Osteocyte (in vitro differentiated cells): ENCODE results near the gene NCOA7. TPM values are rescaled to one million over a fixed set of nuclear protein-coding genes. Genes with fewer than 3 reads are reported as not detected.

Experiments used
- DNase-seq: peaks from one replicate; pipeline ENCODE4 v3.0.0; 2021; ENCODE audit warnings: mixed read lengths; ENCODE audit not compliant: unreplicated experiment; ENCODE audit errors: extremely low spot score
- H3K27ac Mint-ChIP-seq: one replicate; pipeline ENCODE4 v1.8.0; 2021; ENCODE audit warnings: mild to moderate bottlenecking, mixed read lengths; ENCODE audit not compliant: unreplicated experiment
- H3K27me3 Mint-ChIP-seq: one replicate; pipeline ENCODE4 v1.8.0; 2021; ENCODE audit warnings: mixed read lengths; ENCODE audit not compliant: unreplicated experiment
- H3K36me3 Mint-ChIP-seq: one replicate; pipeline ENCODE4 v1.8.0; 2021; ENCODE audit warnings: mixed read lengths; ENCODE audit not compliant: unreplicated experiment
- H3K4me1 Mint-ChIP-seq: one replicate; pipeline ENCODE4 v1.8.0; 2021; ENCODE audit warnings: mixed read lengths; ENCODE audit not compliant: unreplicated experiment
- H3K4me3 Mint-ChIP-seq: one replicate; pipeline ENCODE4 v1.8.0; 2021; ENCODE audit warnings: mild to moderate bottlenecking, moderate library complexity, mixed read lengths; ENCODE audit not compliant: unreplicated experiment
- H3K9me3 Mint-ChIP-seq: one replicate; pipeline ENCODE4 v1.8.0; 2021; ENCODE audit warnings: mixed read lengths; ENCODE audit not compliant: unreplicated experiment
- total RNA-seq: library from RNA; stranded (reverse); gene quantifications from 2 replicates; pipeline ENCODE4 v1.2.1, GENCODE V29; 2021
- TF ChIP-seq, protein P1 (sequence below): fragments of 200-600 bp; sonication (generic); IDR thresholded peaks from 2 replicates; pipeline ENCODE4 v1.5.0; 2021; ENCODE audit warnings: antibody characterized with exemption, mild to moderate bottlenecking, moderate library complexity

The NCOA7 gene
- total RNA-seq, 1 donor from 2014 or later = 65.7 TPM

DNA sequence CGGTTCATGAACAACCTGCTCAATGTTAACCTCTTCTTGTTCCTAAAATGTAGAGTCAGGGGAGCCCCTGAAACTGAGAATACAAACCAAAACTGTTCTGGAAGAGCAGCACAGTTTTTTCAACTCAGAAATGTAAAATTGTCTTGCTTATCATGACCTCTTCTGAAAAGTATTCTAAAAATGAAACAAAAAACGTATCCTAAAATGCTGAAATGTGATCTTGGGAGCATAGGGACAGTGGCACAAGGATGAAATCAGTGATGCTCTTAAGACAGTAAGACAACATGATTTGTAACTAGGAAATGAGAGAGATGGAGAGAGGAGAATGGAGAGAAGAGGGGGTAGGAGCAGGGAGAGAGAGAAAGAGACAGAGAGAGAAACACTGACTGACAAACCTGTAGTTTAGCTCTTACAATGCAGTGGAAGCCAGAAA lies 27.5 kb downstream of the NCOA7 start:
- Mint-ChIP-seq H3K36me3 (peaks cover 29% of the 10 kb centered on the region), H3K4me1 (peaks cover 50% of the 10 kb centered on the region), H3K9me3 (no peaks in the 10 kb centered on the region), H3K4me3 (peak overlapping the region; percentile 58), H3K27me3 (no peaks in the 10 kb centered on the region), H3K27ac (peak overlapping the region; percentile 85)
- no peak for DNase-seq
- TF ChIP-seq, protein P1, sequence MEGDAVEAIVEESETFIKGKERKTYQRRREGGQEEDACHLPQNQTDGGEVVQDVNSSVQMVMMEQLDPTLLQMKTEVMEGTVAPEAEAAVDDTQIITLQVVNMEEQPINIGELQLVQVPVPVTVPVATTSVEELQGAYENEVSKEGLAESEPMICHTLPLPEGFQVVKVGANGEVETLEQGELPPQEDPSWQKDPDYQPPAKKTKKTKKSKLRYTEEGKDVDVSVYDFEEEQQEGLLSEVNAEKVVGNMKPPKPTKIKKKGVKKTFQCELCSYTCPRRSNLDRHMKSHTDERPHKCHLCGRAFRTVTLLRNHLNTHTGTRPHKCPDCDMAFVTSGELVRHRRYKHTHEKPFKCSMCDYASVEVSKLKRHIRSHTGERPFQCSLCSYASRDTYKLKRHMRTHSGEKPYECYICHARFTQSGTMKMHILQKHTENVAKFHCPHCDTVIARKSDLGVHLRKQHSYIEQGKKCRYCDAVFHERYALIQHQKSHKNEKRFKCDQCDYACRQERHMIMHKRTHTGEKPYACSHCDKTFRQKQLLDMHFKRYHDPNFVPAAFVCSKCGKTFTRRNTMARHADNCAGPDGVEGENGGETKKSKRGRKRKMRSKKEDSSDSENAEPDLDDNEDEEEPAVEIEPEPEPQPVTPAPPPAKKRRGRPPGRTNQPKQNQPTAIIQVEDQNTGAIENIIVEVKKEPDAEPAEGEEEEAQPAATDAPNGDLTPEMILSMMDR = no peak

DNA sequence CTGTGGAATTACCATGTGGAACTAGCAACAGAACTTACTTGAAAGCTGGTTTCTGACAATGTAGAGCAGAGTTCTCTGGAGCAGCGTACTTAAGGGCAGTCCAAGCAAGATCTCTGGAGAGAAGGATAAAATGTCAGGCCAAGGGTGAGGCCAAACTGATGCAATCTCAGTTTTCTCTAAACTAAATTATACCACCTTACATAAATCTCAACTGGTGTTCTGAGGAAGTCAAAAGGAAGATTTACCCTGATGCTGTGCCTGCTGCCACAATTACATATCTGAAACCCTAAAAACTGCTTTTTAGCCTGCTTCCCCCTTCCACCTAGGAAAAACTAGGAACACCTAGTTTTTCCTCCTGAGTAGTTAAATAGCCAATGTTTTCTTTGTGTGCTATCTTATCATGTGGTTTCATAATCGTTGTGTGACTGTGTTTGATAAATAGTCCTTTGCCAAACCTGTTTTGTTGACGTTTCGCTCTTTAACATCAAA lies 28.1 kb downstream of the NCOA7 start:
- Mint-ChIP-seq H3K36me3 (peaks cover 29% of the 10 kb centered on the region), H3K9me3 (no peaks in the 10 kb centered on the region), H3K4me1 (peaks cover 49% of the 10 kb centered on the region), H3K4me3 (no peak overlapping the region), H3K27me3 (no peaks in the 10 kb centered on the region), H3K27ac (peak overlapping the region; percentile 85)
- no peak for DNase-seq
- TF ChIP-seq, protein P1 = no peak

DNA sequence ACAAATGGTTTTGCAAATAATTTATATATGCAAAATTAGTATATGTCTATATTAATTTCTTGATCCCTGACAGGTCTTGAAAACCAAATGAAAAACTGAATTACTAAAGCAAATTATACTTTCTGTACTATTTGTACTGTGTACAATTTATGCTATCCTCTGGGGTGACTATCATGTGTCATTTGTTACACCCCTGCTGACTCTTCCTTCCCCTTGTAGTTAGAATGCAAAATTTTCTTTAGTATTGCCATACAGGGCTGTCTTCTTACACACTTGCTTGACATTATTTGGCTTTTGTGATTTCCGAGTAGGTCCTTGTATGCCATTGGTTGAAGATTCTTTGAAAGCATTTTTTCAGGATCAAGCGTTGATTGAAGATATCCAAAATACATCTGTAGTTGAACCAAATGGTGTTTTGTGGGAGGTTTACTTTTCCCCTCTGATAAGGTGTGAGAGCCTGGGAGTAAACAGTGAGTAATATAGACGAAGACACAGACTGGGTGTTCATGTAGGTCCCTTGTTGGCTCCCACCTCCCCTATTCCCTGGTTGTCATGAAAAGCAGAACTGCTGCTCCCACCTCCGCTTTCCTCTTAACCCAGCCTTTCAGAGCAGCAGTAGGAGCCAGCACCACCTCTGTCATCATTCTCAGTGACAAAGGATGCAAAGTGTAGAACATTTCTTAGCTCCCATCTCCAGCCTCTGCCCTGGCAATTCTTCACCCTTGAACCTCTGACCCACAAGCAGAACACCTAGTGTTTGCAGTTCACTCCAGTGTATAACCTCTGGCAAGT lies 29.0 kb downstream of the NCOA7 start:
- Mint-ChIP-seq H3K36me3 (peaks cover 29% of the 10 kb centered on the region), H3K27ac (peak overlapping the region; percentile 19), H3K27me3 (no peaks in the 10 kb centered on the region), H3K9me3 (no peaks in the 10 kb centered on the region), H3K4me3 (no peak overlapping the region), H3K4me1 (peaks cover 42% of the 10 kb centered on the region)
- TF ChIP-seq, protein P1 = no peak
- no peak for DNase-seq

DNA sequence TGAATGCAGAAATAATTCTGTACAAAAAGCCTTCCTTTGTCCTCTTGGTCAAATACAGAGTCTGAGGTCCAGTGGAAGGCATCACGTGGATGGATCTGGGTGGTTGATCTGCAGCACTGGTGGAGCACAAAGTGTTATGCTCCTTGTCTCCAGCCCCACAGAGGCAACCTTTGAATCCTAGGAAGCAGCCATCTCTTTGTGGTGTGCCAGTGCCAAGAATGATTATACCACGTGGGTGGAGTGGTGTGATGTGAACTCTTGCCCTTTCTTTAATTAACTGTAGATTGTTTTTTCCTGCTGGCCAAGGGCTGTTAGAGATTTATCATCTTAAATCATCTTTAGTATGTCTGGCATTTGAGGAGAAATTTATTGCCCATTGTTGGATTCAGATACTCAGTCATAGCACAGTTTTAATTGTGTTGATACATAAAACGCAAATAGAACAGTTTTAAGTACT lies 31.1 kb downstream of the NCOA7 start:
- TF ChIP-seq, protein P1 = no peak
- DNase-seq = no peak
- Mint-ChIP-seq H3K27me3 (no peaks in the 10 kb centered on the region), H3K27ac (no peak overlapping the region), H3K36me3 (peaks cover 37% of the 10 kb centered on the region), H3K9me3 (no peaks in the 10 kb centered on the region), H3K4me1 (peaks cover 27% of the 10 kb centered on the region), H3K4me3 (no peak overlapping the region)

DNA sequence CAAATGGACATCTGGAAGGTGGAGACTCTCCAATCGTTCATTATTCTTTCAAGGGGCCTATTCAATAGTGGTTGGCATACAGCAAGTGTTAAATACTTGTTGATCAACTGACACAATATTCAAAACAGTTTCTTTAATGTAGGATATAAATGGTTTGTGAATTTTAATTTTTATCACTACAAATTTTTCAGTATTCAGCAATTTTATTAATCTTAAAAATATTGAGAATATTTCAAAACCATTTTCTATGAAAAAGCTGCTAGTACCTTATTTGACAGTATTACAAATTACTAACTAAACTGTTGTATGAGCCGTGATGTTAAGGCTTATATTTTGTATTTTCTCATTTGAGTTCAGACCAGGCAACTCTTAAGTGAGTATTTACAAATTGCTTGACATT lies 32.4 kb downstream of the NCOA7 start:
- TF ChIP-seq, protein P1 = no peak
- Mint-ChIP-seq H3K27me3 (no peaks in the 10 kb centered on the region), H3K9me3 (no peaks in the 10 kb centered on the region), H3K4me1 (peaks cover 15% of the 10 kb centered on the region), H3K36me3 (peaks cover 35% of the 10 kb centered on the region), H3K4me3 (no peak overlapping the region), H3K27ac (no peak overlapping the region)
- DNase-seq = no peak
